Breast epithelium (tissue), 4 donors: ENCODE data around the gene PRF1. TPM values are rescaled to one million over a fixed set of nuclear protein-coding genes. Genes with fewer than 3 reads are reported as not detected.

Source experiments
- DNase-seq, 2 donors: peaks; one replicate each; pipeline ENCODE4 v3.0.0-alpha.2; 2019; ENCODE audit warnings: low spot score in 2 of 2
- H3K27ac ChIP-seq, 2 donors: fragments of 200-600 bp; sonication (generic) in 1 of 2; one replicate each; pipeline ENCODE4 v1.5.1; 2016 to 2019; ENCODE audit warnings: mild to moderate bottlenecking in 1 of 2
- H3K27me3 ChIP-seq, 2 donors: fragments of 200-600 bp; sonication (generic) in 1 of 2; one replicate each; pipeline versions ENCODE4 v1.5.1 to v1.6.0; 2017 to 2019; ENCODE audit warnings: control low read depth in 1 of 2, mild to moderate bottlenecking in 1 of 2
- H3K36me3 ChIP-seq: fragments of 200-600 bp; one replicate; pipeline ENCODE4 v1.5.1; 2019
- H3K4me1 ChIP-seq, 2 donors: fragments of 200-600 bp; sonication (generic); one replicate each; pipeline ENCODE4 v1.5.1; 2016 to 2019; ENCODE audit warnings: control low read depth in 1 of 2
- H3K4me3 ChIP-seq, 3 donors: fragments of 200-600 bp; sonication (generic); 1 replicate in 2 of 3; 2 replicates in 1 of 3; pipeline ENCODE4 v1.5.1; 2016 to 2019; ENCODE audit warnings: mild to moderate bottlenecking in 3 of 3, moderate library complexity in 2 of 3
- H3K9me3 ChIP-seq, 2 donors: fragments of 200-600 bp; sonication (generic) in 1 of 2; one replicate each; pipeline ENCODE4 v1.5.1; 2016 to 2019; ENCODE audit warnings: control low read depth in 1 of 2
- POLR2A ChIP-seq: fragments of 450-650 bp; IDR thresholded peaks from one replicate; pipeline ENCODE4 v1.6.1; 2016; ENCODE audit warnings: antibody characterized with exemption, mild to moderate bottlenecking, moderate library complexity
- POLR2AphosphoS5 ChIP-seq, 3 donors: sonication (generic); formaldehyde crosslinking; IDR thresholded peaks; one replicate each; pipeline ENCODE4 v1.6.1; 2017; ENCODE audit warnings: antibody characterized with exemption in 3 of 3
- intact Hi-C: fragments of 100-400 bp; cut with DNase I; formaldehyde crosslinking; loops from one replicate; pipeline ENCODE4 v1.15.1; 2023; ENCODE audit warnings: low total_unique reads
- total RNA-seq, 3 donors: library from RNA; depleted of rRNA; stranded (reverse); fragments of >200 nt; gene quantifications; one replicate each; pipeline ENCODE4 v1.1.0, GENCODE V29; 2016
- TF ChIP-seq, protein P1 (sequence below), 3 donors: fragments of 450-650 bp; IDR thresholded peaks; one replicate each; pipeline ENCODE4 v1.5.1; 2016 to 2017; ENCODE audit warnings: antibody characterized with exemption in 3 of 3, mild to moderate bottlenecking in 3 of 3, moderate library complexity in 3 of 3

The PRF1 gene
- total RNA-seq, 3 donors from 2014 or later, result 2.2 to 4.3 (median 2.2) TPM

DNA sequence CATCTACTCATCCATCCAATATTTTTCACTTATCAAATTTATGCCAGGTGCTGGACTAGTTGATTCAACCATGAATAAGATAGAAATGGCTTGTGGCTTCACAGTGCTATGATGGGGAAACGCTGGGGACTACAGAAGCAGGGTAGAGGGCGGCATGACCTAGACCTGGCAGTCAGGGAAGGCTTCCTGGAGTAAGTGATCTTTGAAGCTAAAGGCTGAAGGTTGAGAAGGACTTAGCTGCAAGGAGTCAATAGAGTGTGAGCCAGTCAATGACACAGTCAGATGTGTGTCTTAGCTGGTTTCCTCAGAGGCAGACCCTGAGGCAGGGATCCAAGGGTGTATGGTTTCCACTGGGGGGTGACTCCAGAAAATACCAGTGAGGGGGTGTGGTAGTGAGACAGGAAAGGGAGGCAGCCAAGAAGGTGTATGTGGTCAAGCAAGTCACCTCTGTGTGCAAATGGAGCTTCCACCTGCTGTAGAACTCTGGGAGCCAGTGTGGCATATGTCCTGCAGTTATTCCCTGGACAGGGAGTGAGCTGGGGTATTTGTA, 10.3 kb downstream of the PRF1 start:
- no peak overlapping the region for H3K4me3 ChIP-seq
- H3K4me1 ChIP-seq, result no peaks in the 10 kb centered on the region
- H3K27ac ChIP-seq, result no peak overlapping the region
- peak in 1 of 2 donors; percentile 7 for DNase-seq
- no peaks in the 10 kb centered on the region for H3K36me3 ChIP-seq
- intact Hi-C loops, result no loop called here
- no peaks in the 10 kb centered on the region for H3K27me3 ChIP-seq
- no peaks in the 10 kb centered on the region for H3K9me3 ChIP-seq
- TF ChIP-seq POLR2AphosphoS5 (IDR thresholded peaks at IDR 0.05), result no peak

DNA sequence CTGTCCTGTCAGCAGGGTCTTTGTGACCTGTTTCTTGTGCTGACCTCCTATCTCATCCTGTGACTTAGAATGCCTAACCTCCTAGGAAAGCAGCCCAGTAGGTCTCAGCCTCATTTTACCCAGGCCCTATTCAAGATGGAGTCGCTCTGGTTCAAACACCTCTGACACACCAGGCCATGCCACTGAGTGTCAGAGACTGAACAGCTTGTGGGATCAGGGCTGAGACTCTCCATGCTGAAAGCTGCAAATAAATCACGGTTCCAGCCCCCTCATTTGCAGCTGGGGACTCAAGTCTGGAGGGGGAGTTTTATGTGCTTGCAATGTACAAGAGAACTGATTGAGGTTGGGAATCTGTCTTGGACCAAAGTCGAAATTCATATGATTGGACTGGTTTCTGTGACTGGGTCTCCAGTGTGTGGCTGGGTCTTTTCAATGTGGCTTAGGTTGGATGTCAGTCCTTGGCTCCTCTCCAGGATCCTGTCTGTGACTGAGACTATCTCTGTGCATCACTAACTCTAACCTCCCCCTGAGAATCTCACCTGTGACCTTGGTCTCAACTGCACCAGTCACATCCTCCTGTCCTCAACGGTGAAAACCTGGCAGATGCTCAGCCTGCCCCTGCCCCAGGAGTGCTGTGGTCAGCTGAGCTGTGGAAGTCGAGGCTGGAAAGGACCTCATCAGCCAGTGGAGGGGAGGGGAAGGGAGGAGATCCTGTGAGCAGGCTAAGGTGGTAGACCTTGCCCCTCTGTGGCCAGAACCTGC, 11.7 kb downstream of the PRF1 start:
- Histone ChIP-seq H3K9me3 (no peaks in the 10 kb centered on the region), H3K4me3 (no peak overlapping the region), H3K27ac (no peak overlapping the region), H3K4me1 (no peaks in the 10 kb centered on the region), H3K36me3 (no peaks in the 10 kb centered on the region), H3K27me3 (no peaks in the 10 kb centered on the region)
- DNase-seq, result peak in 1 of 2 donors; percentile 9
- intact Hi-C loops, result no loop called here
- TF ChIP-seq POLR2AphosphoS5 (IDR thresholded peaks at IDR 0.05) (no peak), POLR2A (no peak)
- TF ChIP-seq, protein P1, sequence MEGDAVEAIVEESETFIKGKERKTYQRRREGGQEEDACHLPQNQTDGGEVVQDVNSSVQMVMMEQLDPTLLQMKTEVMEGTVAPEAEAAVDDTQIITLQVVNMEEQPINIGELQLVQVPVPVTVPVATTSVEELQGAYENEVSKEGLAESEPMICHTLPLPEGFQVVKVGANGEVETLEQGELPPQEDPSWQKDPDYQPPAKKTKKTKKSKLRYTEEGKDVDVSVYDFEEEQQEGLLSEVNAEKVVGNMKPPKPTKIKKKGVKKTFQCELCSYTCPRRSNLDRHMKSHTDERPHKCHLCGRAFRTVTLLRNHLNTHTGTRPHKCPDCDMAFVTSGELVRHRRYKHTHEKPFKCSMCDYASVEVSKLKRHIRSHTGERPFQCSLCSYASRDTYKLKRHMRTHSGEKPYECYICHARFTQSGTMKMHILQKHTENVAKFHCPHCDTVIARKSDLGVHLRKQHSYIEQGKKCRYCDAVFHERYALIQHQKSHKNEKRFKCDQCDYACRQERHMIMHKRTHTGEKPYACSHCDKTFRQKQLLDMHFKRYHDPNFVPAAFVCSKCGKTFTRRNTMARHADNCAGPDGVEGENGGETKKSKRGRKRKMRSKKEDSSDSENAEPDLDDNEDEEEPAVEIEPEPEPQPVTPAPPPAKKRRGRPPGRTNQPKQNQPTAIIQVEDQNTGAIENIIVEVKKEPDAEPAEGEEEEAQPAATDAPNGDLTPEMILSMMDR (IDR thresholded peaks at IDR 0.05), result no peak

DNA sequence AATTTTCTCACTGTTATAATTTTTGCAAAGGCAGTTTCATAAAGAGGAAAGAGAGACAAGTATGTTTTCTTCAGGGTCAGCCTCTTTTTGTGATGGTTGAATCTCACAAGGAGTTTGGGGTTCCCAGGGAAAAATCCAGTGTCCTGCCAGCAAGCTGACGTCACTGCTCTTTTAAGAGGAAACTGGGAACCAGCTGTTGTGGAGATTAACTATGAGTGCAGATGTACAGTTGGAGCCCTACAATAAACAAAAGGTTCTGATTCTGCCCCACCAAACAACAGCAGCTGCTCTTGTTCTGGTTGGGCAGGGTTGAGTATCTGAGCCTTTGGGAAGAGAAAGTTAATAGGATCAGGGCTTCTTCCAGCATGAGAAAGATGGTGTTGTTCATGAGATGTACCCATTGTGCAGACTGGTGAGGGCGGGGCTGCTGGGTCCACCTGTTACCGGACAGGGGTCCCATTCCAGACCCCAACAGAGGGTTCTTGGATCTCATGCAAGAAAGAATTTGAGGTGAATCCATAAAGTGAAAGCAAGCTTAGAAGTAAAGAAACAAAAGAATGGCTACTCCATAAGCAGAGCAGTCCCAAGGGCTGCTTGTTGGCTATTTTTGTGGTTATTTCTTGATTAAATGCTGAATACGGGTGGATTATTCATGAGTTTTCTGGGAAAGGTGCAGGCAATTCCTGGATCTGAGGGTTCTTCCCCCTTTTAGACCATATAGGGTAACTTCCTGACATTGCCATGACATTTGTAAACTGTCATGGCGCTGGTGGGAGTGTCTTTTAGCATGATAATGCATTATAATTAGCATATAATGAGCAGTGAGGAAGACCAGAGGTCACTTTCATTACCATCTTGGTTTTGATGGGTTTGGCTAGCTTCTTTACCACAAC, 12.5 kb downstream of the PRF1 start:
- Histone ChIP-seq H3K9me3 (no peaks in the 10 kb centered on the region), H3K27me3 (no peaks in the 10 kb centered on the region), H3K4me3 (no peak overlapping the region), H3K27ac (no peak overlapping the region), H3K4me1 (no peaks in the 10 kb centered on the region), H3K36me3 (no peaks in the 10 kb centered on the region)
- DNase-seq, result no peak
- TF ChIP-seq, protein P1 (IDR thresholded peaks at IDR 0.05), result no peak
- TF ChIP-seq POLR2AphosphoS5 (IDR thresholded peaks at IDR 0.05), result no peak
- no peak for TF ChIP-seq POLR2A
- intact Hi-C loops, result loop anchor here (10.0 kb wide), 1 partner anchor 625 kb away; no protein-coding TSS in a partner anchor

DNA sequence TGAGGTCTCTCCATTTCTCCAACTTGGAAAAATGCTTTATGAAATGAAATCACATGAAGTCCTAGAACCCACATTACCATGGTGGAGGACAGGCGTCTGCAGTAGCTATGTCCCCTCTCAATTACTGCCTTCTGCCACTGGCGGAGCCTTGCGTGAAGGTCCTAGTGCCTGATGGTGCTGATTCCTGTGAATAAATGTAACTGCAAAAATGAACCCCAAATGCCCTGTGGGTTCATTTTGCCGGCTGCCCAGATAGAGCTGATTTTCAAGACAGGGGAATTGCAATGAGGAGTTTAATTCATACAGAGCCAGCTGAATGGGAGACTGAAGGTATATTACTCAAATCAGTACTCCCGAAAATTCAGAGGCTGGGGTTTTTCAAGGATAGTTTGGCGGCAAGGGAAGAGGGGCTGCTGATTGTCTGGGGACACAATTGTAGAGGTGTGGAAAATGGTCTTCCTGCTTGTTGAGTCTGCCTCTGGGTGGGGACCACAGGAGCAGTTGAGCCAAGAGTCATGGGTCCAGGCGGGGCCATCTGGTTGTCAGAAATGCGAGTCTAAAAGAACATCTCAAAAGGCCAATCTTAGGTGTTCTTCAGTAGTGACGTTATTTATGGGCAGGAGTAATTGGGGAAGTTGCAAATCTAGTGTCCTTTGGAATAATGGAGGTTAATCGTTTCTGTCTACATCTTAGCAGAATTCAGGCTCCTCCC, 13.5 kb downstream of the PRF1 start:
- no peaks in the 10 kb centered on the region for H3K4me1 ChIP-seq
- no peak overlapping the region for H3K4me3 ChIP-seq
- no peak overlapping the region for H3K27ac ChIP-seq
- H3K36me3 ChIP-seq, result no peaks in the 10 kb centered on the region
- intact Hi-C loops, result loop anchor here (10.0 kb wide), 1 partner anchor 624 kb away; no protein-coding TSS in a partner anchor
- TF ChIP-seq, protein P1 (IDR thresholded peaks at IDR 0.05), result no peak
- no peak for TF ChIP-seq POLR2AphosphoS5 (IDR thresholded peaks at IDR 0.05)
- no peak for TF ChIP-seq POLR2A
- DNase-seq, result no peak
- H3K9me3 ChIP-seq, result no peaks in the 10 kb centered on the region
- H3K27me3 ChIP-seq, result no peaks in the 10 kb centered on the region

DNA sequence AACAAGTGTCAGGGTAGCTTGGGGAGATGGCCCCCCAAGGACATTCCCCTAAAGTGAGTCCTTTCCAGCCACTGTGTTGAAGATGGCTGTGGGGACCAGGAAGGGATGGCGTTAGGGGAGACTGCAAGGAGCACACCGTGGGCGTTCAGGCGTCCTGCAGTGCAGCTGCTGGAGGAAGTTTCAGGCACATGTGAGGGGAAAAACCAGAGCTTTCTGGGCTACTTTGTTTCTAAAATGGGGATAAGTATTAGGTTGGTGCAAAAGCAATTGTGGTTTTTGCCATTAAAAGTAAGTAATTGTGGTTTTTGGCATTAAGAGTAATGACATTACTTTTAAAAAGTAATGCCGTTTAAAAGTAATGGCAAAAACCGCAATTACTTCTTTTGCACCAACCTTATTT, 14.3 kb downstream of the PRF1 start:
- Histone ChIP-seq H3K4me1 (no peaks in the 10 kb centered on the region), H3K27ac (no peak overlapping the region), H3K27me3 (no peaks in the 10 kb centered on the region), H3K9me3 (no peaks in the 10 kb centered on the region), H3K36me3 (no peaks in the 10 kb centered on the region), H3K4me3 (no peak overlapping the region)
- no peak for DNase-seq
- intact Hi-C loops, result loop anchor here (10.0 kb wide), 1 partner anchor 623 kb away; no protein-coding TSS in a partner anchor
- TF ChIP-seq POLR2A (no peak), POLR2AphosphoS5 (IDR thresholded peaks at IDR 0.05) (no peak)
- TF ChIP-seq, protein P1 (IDR thresholded peaks at IDR 0.05), result no peak
